ENCODE results near the gene MIOX. TPM values are rescaled to one million over a fixed set of nuclear protein-coding genes. Genes with fewer than 3 reads are reported as not detected.

Gene MIOX
- total RNA-seq, 1 experiment from 2014 or later, result 0.32 TPM

DNA sequence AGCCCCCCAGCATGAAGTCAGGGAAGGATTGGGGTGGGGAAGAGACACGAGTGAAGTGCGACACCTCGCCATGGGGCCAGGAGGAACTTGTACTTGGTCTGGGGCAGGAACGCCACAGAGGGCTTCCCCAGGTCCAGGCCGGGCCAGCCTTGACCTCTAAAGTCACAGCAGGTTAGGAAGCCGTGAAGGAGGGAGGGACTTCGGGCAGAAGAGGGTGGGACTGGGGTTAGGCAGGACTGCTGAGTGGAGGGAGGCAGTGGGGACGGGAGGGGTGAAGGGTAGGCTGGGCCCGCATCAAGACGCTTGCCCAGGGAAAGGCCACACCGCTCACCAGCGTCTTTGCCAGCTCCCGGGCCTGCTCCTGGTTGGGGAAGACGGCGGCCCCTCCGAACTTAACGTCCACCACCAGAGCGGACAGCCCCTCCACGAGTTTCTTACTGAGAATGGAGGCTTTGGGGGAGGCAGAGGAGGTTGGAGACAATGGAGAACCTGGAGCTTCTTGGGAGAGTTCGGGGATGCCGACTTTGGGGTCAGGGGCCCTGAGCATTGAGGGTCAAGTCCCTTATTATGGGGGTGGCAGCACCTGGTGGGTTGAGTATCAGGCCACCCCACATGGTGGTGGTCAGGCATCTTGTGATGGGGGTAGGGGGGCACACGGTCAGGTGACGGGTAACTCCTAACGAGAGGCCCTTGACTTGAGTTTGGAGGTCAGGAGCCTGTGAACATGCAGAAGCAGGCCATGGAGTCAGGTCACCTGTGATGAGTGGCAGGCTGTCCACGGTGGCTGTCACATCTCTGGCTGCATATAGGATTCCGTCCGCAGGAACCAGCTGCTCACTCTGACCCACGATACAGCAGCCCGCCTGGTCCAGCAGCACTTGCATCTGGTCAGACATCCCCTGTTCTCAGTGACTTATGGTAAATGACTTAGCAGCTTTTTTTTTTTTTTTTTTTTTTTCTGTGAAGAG, 40.5 kb downstream of the MIOX start:
- Histone ChIP-seq H3K9me3 (ENCODE audit: low read depth, low read length, poor library complexity, severe bottlenecking) (no peaks in the 10 kb centered on the region), H3K27ac (ENCODE audit: low read depth, low read length, poor library complexity, severe bottlenecking) (peak overlapping the region; percentile 90), H3K4me1 (ENCODE audit: insufficient read depth, low read length, poor library complexity, severe bottlenecking) (peaks cover 30% of the 10 kb centered on the region), H3K4me3 (ENCODE audit: low read depth, low read length, poor library complexity, severe bottlenecking) (peak overlapping the region; percentile 65), H3K36me3 (ENCODE audit: insufficient read depth, low read length, poor library complexity, severe bottlenecking) (peaks cover 27% of the 10 kb centered on the region), H3K27me3 (replicated peaks; ENCODE audit: insufficient read depth, low read depth, low read length, poor library complexity) (peaks cover 23% of the 10 kb centered on the region)
- intact Hi-C loops (cut with micrococcal nuclease; ENCODE audit: unreplicated experiment), result no loop called here
- no peak for DNase-seq (ENCODE audit: low spot score)
- CTCF ChIA-PET, result no interaction called here
- BruUV-seq (replicated peaks), result TSS peak; percentile 21
- TF ChIP-seq CTCF (conservative IDR thresholded peaks at IDR 0.05; ENCODE audit: low read depth, low read length), result no peak
- no peak for TF ChIP-seq EZH2 (IDR thresholded peaks at IDR 0.05; ENCODE audit: borderline replicate concordance, low read depth, low read length, poor library complexity, severe bottlenecking)
- POLR2A ChIA-PET (ENCODE audit: low non-redundant PET), result interaction anchor here (0.6 kb wide), 1 partner anchor 74 kb away, joined by 9 read pairs; no protein-coding TSS in a partner anchor

GRCh38 chr22:50527921-50528681, 41.4 kb downstream of the MIOX start:
- DNase-seq (ENCODE audit: low spot score), result no peak
- Histone ChIP-seq H3K27me3 (replicated peaks; ENCODE audit: insufficient read depth, low read depth, low read length, poor library complexity) (peaks cover 23% of the 10 kb centered on the region), H3K36me3 (ENCODE audit: insufficient read depth, low read length, poor library complexity, severe bottlenecking) (peaks cover 17% of the 10 kb centered on the region), H3K4me1 (ENCODE audit: insufficient read depth, low read length, poor library complexity, severe bottlenecking) (peaks cover 30% of the 10 kb centered on the region), H3K9me3 (ENCODE audit: low read depth, low read length, poor library complexity, severe bottlenecking) (no peaks in the 10 kb centered on the region), H3K27ac (ENCODE audit: low read depth, low read length, poor library complexity, severe bottlenecking) (no peak overlapping the region), H3K4me3 (ENCODE audit: low read depth, low read length, poor library complexity, severe bottlenecking) (no peak overlapping the region)
- TF ChIP-seq EZH2 (IDR thresholded peaks at IDR 0.05; ENCODE audit: borderline replicate concordance, low read depth, low read length, poor library complexity, severe bottlenecking), result no peak
- no peak for TF ChIP-seq CTCF (conservative IDR thresholded peaks at IDR 0.05; ENCODE audit: low read depth, low read length)
- intact Hi-C loops (cut with micrococcal nuclease; ENCODE audit: unreplicated experiment), result no loop called here
- ChIA-PET POLR2A (ENCODE audit: low non-redundant PET) (no interaction called here), CTCF (no interaction called here)
- BruUV-seq (replicated peaks), result no TSS peak

GRCh38 chr22:50528682-50529415, 42.2 kb downstream of the MIOX start:
- intact Hi-C loops (cut with micrococcal nuclease; ENCODE audit: unreplicated experiment), result no loop called here
- Histone ChIP-seq H3K27ac (ENCODE audit: low read depth, low read length, poor library complexity, severe bottlenecking) (no peak overlapping the region), H3K4me1 (ENCODE audit: insufficient read depth, low read length, poor library complexity, severe bottlenecking) (peaks cover 30% of the 10 kb centered on the region), H3K27me3 (replicated peaks; ENCODE audit: insufficient read depth, low read depth, low read length, poor library complexity) (peaks cover 23% of the 10 kb centered on the region), H3K36me3 (ENCODE audit: insufficient read depth, low read length, poor library complexity, severe bottlenecking) (peaks cover 10% of the 10 kb centered on the region), H3K4me3 (ENCODE audit: low read depth, low read length, poor library complexity, severe bottlenecking) (no peak overlapping the region), H3K9me3 (ENCODE audit: low read depth, low read length, poor library complexity, severe bottlenecking) (no peaks in the 10 kb centered on the region)
- BruUV-seq (replicated peaks), result no TSS peak
- TF ChIP-seq EZH2 (IDR thresholded peaks at IDR 0.05; ENCODE audit: borderline replicate concordance, low read depth, low read length, poor library complexity, severe bottlenecking) (no peak), CTCF (conservative IDR thresholded peaks at IDR 0.05; ENCODE audit: low read depth, low read length) (no peak)
- ChIA-PET CTCF (no interaction called here), POLR2A (ENCODE audit: low non-redundant PET) (no interaction called here)
- DNase-seq (ENCODE audit: low spot score), result no peak
